ENCODE data around the gene CALD1. TPM values are rescaled to one million over a fixed set of nuclear protein-coding genes. Genes with fewer than 3 reads are reported as not detected.

CALD1 gene
- total and polyA plus RNA-seq, 7 donors: 34.7 to 2,150 (median 1,069) TPM

- WGBS, 2 donors: 92 to 93% methylated on average over 7 of the region's 7 CpGs
- Histone ChIP-seq H3K27ac (peak overlapping the region in 3 of 4 donors; percentile 5 to 88 (median 81)), H3K4me1 (peaks cover 0 to 70% (median 61%) of the 10 kb centered on the region in 4 donors), H3K4me3 (no peak overlapping the region), H3K9me3 (no peaks in the 10 kb centered on the region), H3K27me3 (no peaks in the 10 kb centered on the region), H3K36me3 (peaks cover 0 to 7% (median 2%) of the 10 kb centered on the region in 4 donors)
- DNase-seq: no peak
- intact Hi-C loops (cut with DNase I): no loop called here
- TF ChIP-seq POLR2A (IDR thresholded peaks at IDR 0.05): no peak
- TF ChIP-seq EP300 (IDR thresholded peaks at IDR 0.05): no peak
- TF ChIP-seq, protein P1, sequence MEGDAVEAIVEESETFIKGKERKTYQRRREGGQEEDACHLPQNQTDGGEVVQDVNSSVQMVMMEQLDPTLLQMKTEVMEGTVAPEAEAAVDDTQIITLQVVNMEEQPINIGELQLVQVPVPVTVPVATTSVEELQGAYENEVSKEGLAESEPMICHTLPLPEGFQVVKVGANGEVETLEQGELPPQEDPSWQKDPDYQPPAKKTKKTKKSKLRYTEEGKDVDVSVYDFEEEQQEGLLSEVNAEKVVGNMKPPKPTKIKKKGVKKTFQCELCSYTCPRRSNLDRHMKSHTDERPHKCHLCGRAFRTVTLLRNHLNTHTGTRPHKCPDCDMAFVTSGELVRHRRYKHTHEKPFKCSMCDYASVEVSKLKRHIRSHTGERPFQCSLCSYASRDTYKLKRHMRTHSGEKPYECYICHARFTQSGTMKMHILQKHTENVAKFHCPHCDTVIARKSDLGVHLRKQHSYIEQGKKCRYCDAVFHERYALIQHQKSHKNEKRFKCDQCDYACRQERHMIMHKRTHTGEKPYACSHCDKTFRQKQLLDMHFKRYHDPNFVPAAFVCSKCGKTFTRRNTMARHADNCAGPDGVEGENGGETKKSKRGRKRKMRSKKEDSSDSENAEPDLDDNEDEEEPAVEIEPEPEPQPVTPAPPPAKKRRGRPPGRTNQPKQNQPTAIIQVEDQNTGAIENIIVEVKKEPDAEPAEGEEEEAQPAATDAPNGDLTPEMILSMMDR (IDR thresholded peaks at IDR 0.05): no peak
- no peak for TF ChIP-seq POLR2AphosphoS5 (IDR thresholded peaks at IDR 0.05)
Measured at GRCh38 chr7:134897936-134898335, 118.5 kb downstream of the CALD1 start.

DNA sequence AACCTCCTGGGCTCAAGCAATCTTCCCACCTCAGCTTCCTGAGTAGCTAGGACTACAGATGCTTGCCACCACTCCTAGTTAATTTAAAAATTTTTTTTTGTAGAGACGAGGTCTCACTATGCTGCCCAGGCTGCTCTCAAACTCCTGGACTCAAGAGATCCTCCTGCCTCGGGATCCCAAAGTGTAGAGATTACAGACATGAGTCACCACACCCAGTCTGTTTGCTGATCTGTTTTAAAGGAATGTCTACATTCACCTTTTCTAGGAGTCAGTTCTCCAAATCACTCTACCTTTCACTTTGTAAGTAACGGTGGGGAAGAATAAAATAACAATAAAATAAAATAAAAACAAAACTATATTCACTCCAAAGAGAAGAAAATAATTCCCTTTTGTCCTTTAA is 120.3 kb downstream of the CALD1 start:
- Histone ChIP-seq H3K36me3 (peaks cover 0 to 7% (median 2%) of the 10 kb centered on the region in 4 donors), H3K27ac (peak overlapping the region; percentile 52 to 88 (median 74)), H3K4me1 (peaks cover 0 to 73% (median 65%) of the 10 kb centered on the region in 4 donors), H3K27me3 (no peaks in the 10 kb centered on the region), H3K4me3 (no peak overlapping the region), H3K9me3 (no peaks in the 10 kb centered on the region)
- DNase-seq: no peak
- no peak for TF ChIP-seq POLR2AphosphoS5 (IDR thresholded peaks at IDR 0.05)
- TF ChIP-seq, protein P1 (IDR thresholded peaks at IDR 0.05): no peak
- TF ChIP-seq EP300 (IDR thresholded peaks at IDR 0.05): no peak
- no peak for TF ChIP-seq POLR2A (IDR thresholded peaks at IDR 0.05)
- WGBS, 2 donors: 45 to 73% methylated on average over 3 of the region's 3 CpGs
- intact Hi-C loops (cut with DNase I): loop anchor here (5.0 kb wide), 1 partner anchor 48 kb away; no protein-coding TSS in a partner anchor

GRCh38 chr7:134900166-134900982 is 120.9 kb downstream of the CALD1 start:
- DNase-seq: no peak
- Histone ChIP-seq H3K4me1 (peaks cover 0 to 79% (median 71%) of the 10 kb centered on the region in 4 donors), H3K9me3 (no peaks in the 10 kb centered on the region), H3K36me3 (peaks cover 0 to 7% (median 2%) of the 10 kb centered on the region in 4 donors), H3K4me3 (no peak overlapping the region), H3K27ac (peak overlapping the region; percentile 52 to 88 (median 74)), H3K27me3 (no peaks in the 10 kb centered on the region)
- peak in 1 of 4 donors; percentile 20 for TF ChIP-seq POLR2AphosphoS5 (IDR thresholded peaks at IDR 0.05)
- no peak for TF ChIP-seq POLR2A (IDR thresholded peaks at IDR 0.05)
- intact Hi-C loops (cut with DNase I): loop anchor here (5.0 kb wide), 1 partner anchor 47 kb away; no protein-coding TSS in a partner anchor
- 86 to 91% methylated on average over 9 of the region's 9 CpGs for WGBS, 2 donors

GRCh38 chr7:134901389-134902020 is 122.1 kb downstream of the CALD1 start:
- H3K4me1 ChIP-seq: peaks cover 0 to 90% (median 82%) of the 10 kb centered on the region in 4 donors
- 58 to 74% methylated on average over 4 of the region's 4 CpGs for WGBS, 2 donors
- H3K9me3 ChIP-seq: no peaks in the 10 kb centered on the region
- no peak for TF ChIP-seq EP300 (IDR thresholded peaks at IDR 0.05)
- TF ChIP-seq, protein P1 (IDR thresholded peaks at IDR 0.05): no peak
- no peak for TF ChIP-seq POLR2AphosphoS5 (IDR thresholded peaks at IDR 0.05)
- TF ChIP-seq POLR2A (IDR thresholded peaks at IDR 0.05): no peak
- H3K36me3 ChIP-seq: peaks cover 0 to 7% (median 2%) of the 10 kb centered on the region in 4 donors
- no peak for DNase-seq
- intact Hi-C loops (cut with DNase I): loop anchor here (5.0 kb wide), 1 partner anchor 46 kb away; no protein-coding TSS in a partner anchor
- H3K27me3 ChIP-seq: no peaks in the 10 kb centered on the region
- H3K4me3 ChIP-seq: no peak overlapping the region
- H3K27ac ChIP-seq: peak overlapping the region; percentile 52 to 88 (median 74)

DNA sequence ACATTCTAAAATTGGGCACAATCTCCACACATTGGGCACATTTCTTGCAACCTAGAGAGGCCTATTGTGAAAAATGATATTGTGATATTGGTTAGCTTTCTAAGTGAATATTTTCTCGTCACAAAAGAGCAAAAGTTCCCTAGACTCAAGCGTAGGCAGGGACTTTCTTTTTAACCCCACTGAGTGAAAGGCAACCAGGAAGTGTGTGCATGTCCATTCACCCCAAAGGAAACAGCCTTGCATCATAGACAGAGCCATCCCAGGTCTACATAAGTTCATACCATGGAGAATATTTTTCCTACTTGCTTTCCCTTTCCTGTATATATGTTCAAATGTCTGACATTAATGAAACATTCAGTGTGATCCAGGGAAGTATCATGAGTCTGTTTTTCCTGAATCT is 122.6 kb downstream of the CALD1 start:
- WGBS, 2 donors: 83 to 87% methylated on average over 2 of the region's 2 CpGs
- H3K36me3 ChIP-seq: peaks cover 0 to 7% (median 2%) of the 10 kb centered on the region in 4 donors
- no peaks in the 10 kb centered on the region for H3K27me3 ChIP-seq
- H3K27ac ChIP-seq: peak overlapping the region; percentile 52 to 88 (median 74)
- TF ChIP-seq POLR2AphosphoS5 (IDR thresholded peaks at IDR 0.05) (no peak), EP300 (IDR thresholded peaks at IDR 0.05) (no peak)
- TF ChIP-seq, protein P1 (IDR thresholded peaks at IDR 0.05): no peak
- H3K9me3 ChIP-seq: no peaks in the 10 kb centered on the region
- intact Hi-C loops (cut with DNase I): loop anchor here (5.0 kb wide), 1 partner anchor 45 kb away; no protein-coding TSS in a partner anchor
- no peak for DNase-seq
- no peak overlapping the region for H3K4me3 ChIP-seq
- H3K4me1 ChIP-seq: peaks cover 0 to 96% (median 86%) of the 10 kb centered on the region in 4 donors
